LNCaP clone FGC (cell line): ENCODE results near the gene KAT2A.

Experiments used
- DNase-seq: peaks from one replicate; pipeline ENCODE4 v3.0.0-alpha.2; 2011; ENCODE audit warnings: low read depth
- H3K4me3 ChIP-seq: 2 replicates; pipeline ENCODE4 v1.5.1; 2011; ENCODE audit warnings: mild to moderate bottlenecking, low read depth, low read length, control low read depth
- TF ChIP-seq, protein P1 (sequence below): IDR thresholded peaks from 2 replicates; pipeline ENCODE4 v1.5.1; 2012; ENCODE audit warnings: mild to moderate bottlenecking; ENCODE audit not compliant: control insufficient read depth, insufficient read depth; ENCODE audit errors: extremely low read depth

The KAT2A gene

DNA sequence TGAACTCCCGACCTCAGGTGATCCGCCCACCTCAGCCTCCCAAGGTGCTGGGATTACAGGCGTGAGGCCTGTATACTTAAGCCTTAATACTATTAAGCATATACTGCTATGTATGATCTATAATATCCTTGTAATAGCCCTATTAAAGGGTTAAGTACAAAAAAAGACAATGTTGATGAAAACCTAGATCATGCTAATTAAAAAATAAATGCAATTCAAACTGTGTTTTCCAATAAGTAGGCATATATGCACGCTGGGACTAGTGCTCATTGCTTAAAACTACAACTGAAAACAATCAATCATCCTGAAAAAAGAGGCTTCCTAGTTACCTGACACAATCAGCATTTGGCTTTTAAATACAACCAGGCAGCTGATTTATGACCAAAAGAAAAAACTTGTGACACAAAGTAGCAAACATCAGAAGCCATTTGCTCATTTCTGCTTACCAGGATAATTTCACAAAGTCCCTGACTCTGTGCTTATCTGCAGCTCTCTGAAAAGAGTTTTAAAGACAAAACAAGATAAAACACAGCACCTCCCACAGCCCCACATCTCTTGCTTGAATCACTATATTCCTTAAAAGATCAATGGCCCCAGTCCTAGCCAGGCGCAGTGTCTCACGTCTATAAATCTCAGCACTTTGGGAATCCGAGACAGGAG is 34.0 kb downstream of the KAT2A start:
- H3K4me3 ChIP-seq: no peak overlapping the region
- DNase-seq: no peak
- TF ChIP-seq, protein P1, sequence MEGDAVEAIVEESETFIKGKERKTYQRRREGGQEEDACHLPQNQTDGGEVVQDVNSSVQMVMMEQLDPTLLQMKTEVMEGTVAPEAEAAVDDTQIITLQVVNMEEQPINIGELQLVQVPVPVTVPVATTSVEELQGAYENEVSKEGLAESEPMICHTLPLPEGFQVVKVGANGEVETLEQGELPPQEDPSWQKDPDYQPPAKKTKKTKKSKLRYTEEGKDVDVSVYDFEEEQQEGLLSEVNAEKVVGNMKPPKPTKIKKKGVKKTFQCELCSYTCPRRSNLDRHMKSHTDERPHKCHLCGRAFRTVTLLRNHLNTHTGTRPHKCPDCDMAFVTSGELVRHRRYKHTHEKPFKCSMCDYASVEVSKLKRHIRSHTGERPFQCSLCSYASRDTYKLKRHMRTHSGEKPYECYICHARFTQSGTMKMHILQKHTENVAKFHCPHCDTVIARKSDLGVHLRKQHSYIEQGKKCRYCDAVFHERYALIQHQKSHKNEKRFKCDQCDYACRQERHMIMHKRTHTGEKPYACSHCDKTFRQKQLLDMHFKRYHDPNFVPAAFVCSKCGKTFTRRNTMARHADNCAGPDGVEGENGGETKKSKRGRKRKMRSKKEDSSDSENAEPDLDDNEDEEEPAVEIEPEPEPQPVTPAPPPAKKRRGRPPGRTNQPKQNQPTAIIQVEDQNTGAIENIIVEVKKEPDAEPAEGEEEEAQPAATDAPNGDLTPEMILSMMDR: no peak

DNA sequence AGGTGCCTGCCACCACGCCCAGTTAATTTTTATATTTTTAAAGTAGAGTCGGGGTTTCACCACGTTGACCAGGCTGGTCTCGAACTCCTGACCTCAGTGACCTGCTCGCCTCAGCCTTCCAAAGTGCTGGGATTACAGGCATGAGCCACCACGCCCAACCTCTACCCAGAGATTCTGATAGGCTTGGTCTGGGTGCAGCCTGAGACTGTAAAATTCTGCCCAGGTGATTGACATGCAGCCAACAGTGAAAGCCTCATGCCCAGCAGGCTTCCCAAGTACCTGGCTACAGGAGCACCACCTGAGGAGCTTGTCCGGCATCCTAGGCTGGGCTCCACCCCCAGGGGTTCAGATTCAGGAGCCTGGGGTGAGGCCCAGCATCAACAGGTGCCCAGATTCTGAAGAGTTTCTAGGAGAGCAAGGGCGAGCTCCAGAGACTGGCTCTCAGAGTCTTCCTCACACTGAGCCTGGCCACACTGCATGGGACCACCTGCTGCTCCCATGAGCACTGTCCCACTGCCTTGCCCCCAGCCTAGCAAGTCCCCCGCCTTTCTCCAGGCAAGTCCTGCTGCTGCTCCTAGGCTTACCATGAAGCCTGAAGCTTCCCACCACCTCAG is 39.5 kb downstream of the KAT2A start:
- no peak overlapping the region for H3K4me3 ChIP-seq
- TF ChIP-seq, protein P1: no peak

DNA sequence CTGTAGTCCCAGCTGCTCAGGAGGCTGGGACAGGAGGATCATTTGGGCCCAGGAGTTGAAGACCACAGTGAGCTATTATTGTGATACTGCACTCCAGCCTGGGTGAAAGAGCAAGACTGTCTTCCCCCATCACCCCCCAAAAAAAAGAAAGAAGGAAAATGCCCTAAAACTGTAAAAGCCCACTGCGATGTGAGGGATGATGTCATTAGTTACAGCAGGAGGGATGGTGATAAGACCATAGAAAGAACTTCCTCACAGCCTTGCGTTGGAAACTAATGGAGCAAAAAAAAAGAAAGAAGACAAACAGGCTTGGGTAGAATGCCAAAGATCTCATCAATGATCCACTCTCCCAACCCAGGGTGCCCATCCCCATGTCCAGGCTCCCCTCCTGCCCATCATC is 41.6 kb downstream of the KAT2A start:
- no peak for DNase-seq
- TF ChIP-seq, protein P1: no peak
- no peak overlapping the region for H3K4me3 ChIP-seq

More for the DNA sequence above, 39.5 kb downstream of the KAT2A start:
- no peak for DNase-seq

DNA sequence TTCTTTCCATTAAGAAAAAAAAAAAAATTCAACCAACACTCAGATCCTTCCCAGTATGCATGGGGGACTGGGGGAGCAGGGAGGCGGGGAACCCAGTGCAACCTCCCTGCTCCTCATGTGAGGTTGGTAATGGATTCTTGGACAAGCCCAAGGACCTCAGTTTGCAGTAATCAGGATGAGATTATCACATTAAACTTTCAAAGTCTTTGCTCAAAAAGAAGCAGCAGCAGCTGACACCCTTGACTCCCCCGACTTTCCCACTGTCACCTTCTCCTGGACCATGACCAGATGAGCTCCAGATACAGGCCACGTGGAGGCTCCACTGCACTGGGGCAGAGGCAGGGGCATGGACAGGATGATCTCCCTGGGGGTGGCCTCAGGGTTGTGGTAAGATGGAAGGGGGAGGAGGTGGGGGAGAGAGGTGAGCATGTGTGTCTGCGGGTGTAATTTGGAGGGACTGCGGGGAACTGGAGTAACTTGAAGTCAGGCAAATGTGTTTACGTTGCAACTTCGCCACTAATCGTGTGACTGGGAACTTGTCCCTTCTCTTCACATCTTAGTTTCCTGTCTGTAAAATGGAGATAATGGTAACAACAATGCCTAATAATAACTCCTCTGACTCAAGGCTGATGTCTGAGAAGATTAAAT is 42.6 kb downstream of the KAT2A start:
- TF ChIP-seq, protein P1: no peak
- DNase-seq: no peak
- no peak overlapping the region for H3K4me3 ChIP-seq

DNA sequence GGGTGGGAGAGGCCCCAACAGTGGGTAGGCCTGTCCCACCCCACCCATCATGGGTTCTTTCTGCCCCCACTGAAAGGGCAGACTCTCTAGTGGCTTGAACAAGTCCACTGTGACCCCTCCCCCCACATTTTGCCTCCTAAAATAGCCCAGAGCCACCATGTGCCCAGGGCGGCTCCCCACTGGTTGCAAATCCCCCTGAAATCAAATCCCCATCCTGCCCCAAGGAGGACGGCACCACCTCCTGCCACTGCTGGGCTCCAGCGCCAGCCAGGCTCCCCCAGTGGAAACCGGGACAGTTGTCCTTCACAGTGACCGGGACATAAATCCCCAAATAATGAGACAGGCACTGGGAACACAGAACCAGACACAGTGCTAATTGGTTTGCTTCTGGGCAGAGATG is 43.4 kb downstream of the KAT2A start:
- DNase-seq: no peak
- H3K4me3 ChIP-seq: no peak overlapping the region

DNA sequence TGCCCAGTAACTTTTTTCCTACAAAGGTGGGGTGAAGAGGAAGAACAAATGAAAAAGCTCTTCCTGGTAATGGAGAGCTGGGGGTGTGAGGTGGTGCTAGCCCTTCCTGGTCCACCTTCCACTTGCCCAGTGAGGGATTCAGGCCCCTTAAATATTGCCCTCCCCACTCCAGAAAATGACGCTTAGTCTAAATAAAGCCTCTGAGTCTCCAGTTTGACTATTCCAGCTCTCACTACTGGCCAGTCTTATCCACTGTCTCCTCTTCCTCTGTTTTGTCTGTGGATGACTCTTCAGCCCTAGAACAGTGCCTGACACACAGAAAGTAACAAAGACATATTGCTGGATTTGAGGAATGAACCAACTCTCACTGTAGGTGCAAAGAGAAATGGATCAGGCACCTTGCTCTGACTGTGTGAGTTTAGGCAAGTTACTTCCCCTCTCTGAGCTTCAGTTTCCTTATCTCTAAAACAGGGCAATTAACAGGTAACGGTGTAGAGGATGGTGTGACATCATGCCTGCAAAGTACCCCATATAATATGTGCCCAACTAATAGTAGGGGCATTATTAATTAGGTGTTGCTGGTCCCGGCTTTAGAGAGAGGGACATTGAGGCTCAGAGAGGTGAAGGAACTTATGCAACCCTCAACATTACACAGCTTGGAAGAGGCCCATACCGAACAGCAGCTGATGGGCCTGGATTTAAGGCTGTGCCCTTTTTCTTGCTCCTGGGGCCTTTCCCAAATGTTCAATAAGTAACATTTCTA is 44.2 kb downstream of the KAT2A start:
- TF ChIP-seq, protein P1: no peak
- no peak overlapping the region for H3K4me3 ChIP-seq
- no peak for DNase-seq

More for the DNA sequence above, 43.4 kb downstream of the KAT2A start:
- TF ChIP-seq, protein P1: no peak
